ENCODE data around the gene ABCA7. TPM values are rescaled to one million over a fixed set of nuclear protein-coding genes. Genes with fewer than 3 reads are reported as not detected.

The ABCA7 gene
- total RNA-seq, 3 donors from 2014 or later: 23.5 to 25.6 (median 25.6) TPM

- Histone ChIP-seq H3K4me1 (ENCODE audit: low read depth) (peaks cover 18% of the 10 kb centered on the region), H3K4me3 (no peak overlapping the region), H3K9me3 (no peaks in the 10 kb centered on the region), H3K36me3 (ENCODE audit: low read depth) (no peaks in the 10 kb centered on the region)
- intact Hi-C loops (cut with DNase I, micrococcal nuclease): no loop called here
- ATAC-seq (no peak), DNase-seq (no peak)
- TF ChIP-seq CTCF (IDR thresholded peaks at IDR 0.05): no peak
Measured at GRCh38 chr19:1086613-1087012, 46.7 kb downstream of the ABCA7 start.

- ATAC-seq (peak; percentile 46), DNase-seq (peak in 2 of 3 donors; percentile 61 to 81)
- no peak for TF ChIP-seq CTCF (IDR thresholded peaks at IDR 0.05)
- Histone ChIP-seq H3K4me1 (ENCODE audit: low read depth) (peaks cover 15% of the 10 kb centered on the region), H3K9me3 (no peaks in the 10 kb centered on the region), H3K4me3 (no peak overlapping the region), H3K36me3 (ENCODE audit: low read depth) (no peaks in the 10 kb centered on the region)
- intact Hi-C loops (cut with DNase I, micrococcal nuclease): no loop called here
Measured at GRCh38 chr19:1087813-1088415, 48.0 kb downstream of the ABCA7 start.

GRCh38 chr19:1088416-1089010, 48.6 kb downstream of the ABCA7 start:
- DNase-seq: no peak
- peak; percentile 3 for ATAC-seq
- no peak for TF ChIP-seq CTCF (IDR thresholded peaks at IDR 0.05)

GRCh38 chr19:1089126-1089771, 49.3 kb downstream of the ABCA7 start:
- no peaks in the 10 kb centered on the region for H3K9me3 ChIP-seq

More at GRCh38 chr19:1088416-1089010, 48.6 kb downstream of the ABCA7 start:
- Histone ChIP-seq H3K4me3 (no peak overlapping the region), H3K36me3 (ENCODE audit: low read depth) (no peaks in the 10 kb centered on the region), H3K9me3 (no peaks in the 10 kb centered on the region), H3K4me1 (ENCODE audit: low read depth) (peaks cover 13% of the 10 kb centered on the region)
- intact Hi-C loops (cut with DNase I, micrococcal nuclease): no loop called here

GRCh38 chr19:1089891-1090290, 50.0 kb downstream of the ABCA7 start:
- Histone ChIP-seq H3K9me3 (no peaks in the 10 kb centered on the region), H3K4me3 (no peak overlapping the region), H3K36me3 (ENCODE audit: low read depth) (no peaks in the 10 kb centered on the region), H3K4me1 (ENCODE audit: low read depth) (peaks cover 12% of the 10 kb centered on the region)
- ATAC-seq (no peak), DNase-seq (no peak)
- intact Hi-C loops (cut with DNase I, micrococcal nuclease): no loop called here
- no peak for TF ChIP-seq CTCF (IDR thresholded peaks at IDR 0.05)

More at GRCh38 chr19:1089126-1089771, 49.3 kb downstream of the ABCA7 start:
- DNase-seq (no peak), ATAC-seq (no peak)
- intact Hi-C loops (cut with DNase I, micrococcal nuclease): no loop called here
- no peak for TF ChIP-seq CTCF (IDR thresholded peaks at IDR 0.05)
- H3K4me3 ChIP-seq: no peak overlapping the region
- peaks cover 13% of the 10 kb centered on the region for H3K4me1 ChIP-seq (ENCODE audit: low read depth)
- H3K36me3 ChIP-seq (ENCODE audit: low read depth): no peaks in the 10 kb centered on the region

All from mucosa of descending colon (tissue), 3 donors.